ENCODE results near the gene ASPM.

The ASPM gene

DNA sequence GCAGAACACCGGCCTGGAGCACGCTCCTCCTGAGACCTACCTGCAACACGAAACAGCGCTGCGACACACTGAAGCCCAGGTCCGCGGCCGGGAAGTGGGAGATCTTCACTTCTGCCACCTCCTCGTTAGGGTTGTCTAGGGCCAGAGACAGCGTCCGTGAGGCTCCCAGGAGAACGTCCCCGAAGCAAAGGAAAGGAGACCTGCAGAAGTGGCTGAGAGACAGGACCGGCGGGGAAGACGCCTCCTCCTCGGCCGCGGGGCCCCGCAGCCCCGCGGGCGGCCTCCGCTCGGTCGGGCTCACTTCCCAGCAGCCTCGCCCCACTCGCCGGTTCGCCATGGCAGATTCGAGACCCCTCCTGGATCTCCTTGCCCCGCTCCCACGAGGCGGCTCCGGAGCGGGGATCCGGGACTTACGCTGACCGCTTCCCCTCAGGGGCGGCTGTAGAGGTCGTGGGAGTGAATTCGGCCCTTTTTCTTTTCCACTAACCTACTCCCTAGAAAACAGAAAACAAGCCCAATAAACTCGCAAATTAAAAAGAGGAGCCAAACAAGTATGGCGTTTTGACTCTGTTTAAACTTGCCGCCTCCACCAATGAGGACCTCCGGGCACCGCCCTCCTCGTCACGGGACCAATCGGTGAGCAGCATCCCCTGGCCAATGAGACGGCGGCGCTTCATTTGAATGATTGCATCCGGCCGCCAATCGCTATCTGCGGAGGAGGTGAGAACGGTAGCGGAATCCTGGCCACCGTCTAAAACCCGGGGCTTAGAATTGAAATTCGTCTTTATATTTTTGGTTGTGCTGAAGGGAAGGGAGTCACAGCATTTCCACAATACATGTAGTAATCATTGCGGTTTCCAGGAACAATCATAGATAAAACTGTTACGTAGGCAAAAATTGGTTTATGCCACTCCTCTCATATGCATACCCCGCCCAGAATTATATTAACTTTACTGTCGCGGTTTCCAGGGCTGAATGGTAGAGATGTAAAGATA lies at the start of gene ASPM:
Gene ASPM, minus strand, starts transcription at position 569 of the 995 bp plus-strand sequence. Its CDS starts 232 bp downstream, at position 337.
- DNase-seq, result peak; percentile 95

DNA sequence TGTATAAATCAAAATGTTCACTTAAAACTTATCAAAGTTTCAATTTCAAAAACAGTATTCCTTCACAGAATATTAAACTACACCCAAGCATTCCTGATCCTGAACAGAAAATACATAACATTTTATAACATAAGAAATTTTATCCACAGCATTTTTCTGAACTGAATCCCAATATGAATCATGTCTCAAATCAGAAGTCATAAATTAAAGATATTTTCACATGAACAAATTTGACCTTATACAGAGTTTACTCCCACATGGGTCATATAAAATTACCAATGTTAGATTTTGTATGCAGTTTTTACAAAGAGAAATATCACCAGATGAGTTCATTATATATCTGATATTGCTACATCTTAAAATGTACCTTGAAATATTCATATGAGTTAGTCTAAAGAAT lies 48.6 kb upstream of the ASPM start:
- no peak for DNase-seq

DNA sequence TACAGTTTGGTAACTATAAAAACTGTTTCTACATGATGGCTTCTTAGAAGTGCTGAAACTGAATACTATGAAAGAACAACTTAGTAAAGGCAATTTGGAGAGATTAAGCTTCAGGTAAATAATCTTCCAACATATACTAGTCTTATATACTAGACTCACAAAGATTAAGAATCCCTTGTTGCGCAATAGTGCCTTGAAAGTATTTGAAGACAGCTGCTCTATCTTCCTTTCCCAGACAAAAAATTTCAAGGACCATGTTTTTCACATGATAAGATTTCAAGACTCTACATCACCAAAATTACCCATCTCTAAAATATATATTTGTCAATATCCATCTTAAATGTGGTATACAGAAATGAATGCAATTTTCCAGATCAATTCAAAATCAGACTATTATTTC lies 37.7 kb upstream of the ASPM start:
- DNase-seq, result no peak

GRCh38 chr1:197183195-197183748 lies 36.8 kb upstream of the ASPM start:
- DNase-seq, result no peak

- DNase-seq, result no peak
These were observed 36.2 kb upstream of the ASPM start for GRCh38 chr1:197182716-197183115.

GRCh38 chr1:197181982-197182381 lies 35.5 kb upstream of the ASPM start:
- no peak for DNase-seq

- DNase-seq, result peak; percentile 40
These were observed 33.9 kb upstream of the ASPM start for GRCh38 chr1:197180252-197180878.

DNA sequence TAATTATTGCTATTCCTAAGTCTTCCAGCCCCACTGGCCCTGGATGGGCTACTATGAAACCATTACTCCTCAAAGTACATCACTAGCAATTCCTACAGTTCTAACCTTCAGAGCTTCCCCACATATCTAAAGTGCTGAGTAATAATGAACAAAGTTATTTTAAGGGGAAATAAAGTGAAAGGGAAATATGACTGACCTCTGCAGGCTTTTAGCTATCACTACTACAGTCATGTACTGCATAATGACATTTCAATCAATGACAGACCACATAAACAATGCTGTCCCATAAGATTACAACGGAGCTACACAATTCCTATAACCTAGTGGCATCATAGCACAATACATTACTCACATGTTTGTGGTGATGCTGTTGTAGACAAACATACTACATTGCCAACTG lies 32.5 kb upstream of the ASPM start:
- DNase-seq, result no peak

DNA sequence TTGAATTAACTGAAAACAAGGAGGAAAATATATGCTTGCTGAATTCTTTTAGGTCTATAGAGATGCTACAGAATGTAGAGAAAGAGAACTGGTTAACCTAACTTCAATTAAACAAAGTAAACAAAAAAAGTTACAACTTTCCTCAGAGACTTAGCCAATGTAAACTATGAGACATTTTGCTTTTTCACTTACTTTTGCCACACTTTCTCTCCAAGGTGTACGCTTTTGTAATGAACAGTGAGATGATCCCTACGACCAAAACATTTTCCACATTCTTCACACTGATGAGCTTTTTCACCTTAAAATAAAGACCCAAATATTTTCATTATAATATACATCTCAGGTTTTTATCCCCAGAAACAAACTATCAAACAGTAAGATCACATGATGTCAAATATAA lies 28.3 kb upstream of the ASPM start:
- DNase-seq, result no peak

- no peak for DNase-seq
These were observed 27.4 kb upstream of the ASPM start for GRCh38 chr1:197173571-197174507.

DNA sequence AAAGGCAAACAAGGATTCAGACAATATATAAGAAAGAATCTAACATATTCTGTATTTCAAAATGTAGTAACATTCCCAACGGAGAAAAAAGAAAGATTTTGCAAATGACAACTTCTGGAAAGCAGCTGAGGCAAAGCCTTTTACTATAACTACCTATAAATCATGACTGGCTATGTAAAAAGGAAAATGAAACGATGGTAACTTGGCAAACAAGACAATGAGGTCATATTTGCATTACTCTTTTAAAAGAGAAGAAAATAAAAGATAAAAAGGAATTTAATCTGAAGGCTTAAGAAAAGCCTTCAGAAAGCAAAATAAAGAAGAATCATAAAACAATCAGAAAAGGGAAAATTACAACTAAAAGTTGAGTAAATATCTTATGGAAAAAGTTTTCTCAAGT lies 25.1 kb upstream of the ASPM start:
- DNase-seq, result no peak

- no peak for DNase-seq
These were observed 24.1 kb upstream of the ASPM start for GRCh38 chr1:197170538-197170937.

GRCh38 chr1:197159461-197159860 lies 13.0 kb upstream of the ASPM start:
- no peak for DNase-seq

- DNase-seq, result no peak
These were observed 10.2 kb upstream of the ASPM start for GRCh38 chr1:197156692-197157091.

- no peak for DNase-seq
These were observed 6.2 kb upstream of the ASPM start for GRCh38 chr1:197152662-197153061.

DNA sequence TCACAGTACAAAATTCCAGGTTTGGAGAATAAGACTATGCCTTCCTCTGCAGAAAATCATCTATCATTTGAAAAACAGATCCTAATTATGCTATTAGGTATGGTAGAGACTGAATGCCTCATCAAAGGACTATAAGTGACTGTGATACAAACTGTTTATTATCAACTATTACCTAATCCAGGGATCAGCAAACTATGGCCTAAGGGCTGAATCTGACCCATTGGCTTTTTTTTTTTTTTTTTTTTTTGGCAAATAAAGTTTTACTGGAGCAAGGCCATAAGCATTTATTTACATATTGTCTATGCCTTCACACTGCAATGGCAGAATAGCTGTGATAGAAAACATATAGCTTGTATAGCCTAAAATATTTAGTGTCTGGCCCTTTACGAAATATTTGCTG lies 4.7 kb upstream of the ASPM start:
- no peak for DNase-seq

DNA sequence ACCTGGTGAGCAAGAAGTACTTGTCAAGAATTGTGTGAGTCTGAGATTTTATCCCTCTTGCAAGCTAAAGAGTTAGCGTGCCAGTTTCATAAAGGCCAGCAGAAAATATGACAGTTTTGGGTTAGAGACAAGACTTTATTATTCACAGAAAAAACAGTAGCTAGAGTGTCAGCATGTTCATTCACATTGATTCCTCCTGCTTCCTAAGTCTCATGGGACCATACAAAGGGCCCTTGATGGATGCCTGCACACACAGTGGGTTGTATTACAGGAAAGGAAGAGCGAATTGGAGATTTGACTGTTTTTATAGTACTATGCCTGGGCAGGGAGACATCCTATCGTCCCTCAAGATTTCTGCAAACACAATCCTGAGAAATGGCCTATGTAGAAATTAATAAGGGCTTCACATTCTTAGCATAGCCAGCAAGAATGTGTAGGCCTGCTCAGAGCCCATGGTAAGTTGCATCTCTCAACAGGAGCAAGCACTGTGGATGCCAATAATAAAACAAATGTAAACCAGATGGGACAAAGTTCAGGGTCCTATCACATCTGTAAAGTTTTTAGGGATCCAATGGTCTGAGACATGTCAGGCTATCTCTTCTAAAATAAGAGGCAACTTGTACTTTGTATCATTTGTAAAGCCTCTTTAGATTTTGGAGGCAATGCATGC lies 4.0 kb upstream of the ASPM start:
- no peak for DNase-seq

DNA sequence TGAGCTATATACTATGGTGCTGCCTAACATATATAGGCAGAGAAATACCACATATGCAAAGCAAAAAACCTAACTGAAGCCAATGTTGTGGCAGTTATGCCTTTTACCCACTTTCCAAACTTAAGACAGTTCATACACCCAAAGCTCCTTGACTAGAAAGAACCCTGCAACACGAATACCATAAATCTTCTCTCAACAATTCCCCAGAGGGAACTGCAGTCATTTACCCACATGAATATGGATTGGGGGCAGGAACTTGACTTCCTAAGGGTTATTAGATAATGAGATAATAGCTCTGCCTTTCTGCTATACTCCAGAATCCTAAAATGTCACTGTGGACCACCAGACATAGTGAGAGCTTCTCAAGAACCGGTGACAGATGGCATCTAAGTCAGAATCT lies 2.9 kb upstream of the ASPM start:
- DNase-seq, result no peak

DNA sequence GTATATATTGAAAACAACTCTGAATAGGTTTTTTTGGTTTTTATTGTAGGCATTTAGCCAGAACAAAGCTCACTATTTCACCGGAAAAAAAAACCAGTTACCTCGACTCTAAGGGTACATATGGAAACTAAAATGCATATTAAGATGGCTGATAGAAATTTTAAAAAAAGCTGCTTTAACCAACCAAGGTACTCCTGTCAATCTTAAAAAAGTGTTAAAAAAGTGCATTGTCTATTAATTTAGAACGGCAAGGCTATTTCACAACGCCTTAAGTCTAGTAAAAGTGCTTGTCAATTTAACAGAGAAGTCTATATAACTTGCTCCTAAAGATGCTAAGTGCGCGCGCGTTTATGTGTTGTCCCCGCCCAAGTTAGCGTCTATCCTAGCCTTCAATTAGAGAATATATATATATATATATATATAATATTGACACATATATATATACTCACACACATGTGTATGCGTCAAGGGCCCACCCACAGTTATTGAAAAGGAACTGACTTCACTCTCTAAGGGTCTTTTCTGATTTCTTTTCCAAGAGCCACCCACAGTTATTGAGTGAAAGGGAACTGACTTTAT lies 934 bp downstream of the ASPM start:
- DNase-seq, result no peak

DNA sequence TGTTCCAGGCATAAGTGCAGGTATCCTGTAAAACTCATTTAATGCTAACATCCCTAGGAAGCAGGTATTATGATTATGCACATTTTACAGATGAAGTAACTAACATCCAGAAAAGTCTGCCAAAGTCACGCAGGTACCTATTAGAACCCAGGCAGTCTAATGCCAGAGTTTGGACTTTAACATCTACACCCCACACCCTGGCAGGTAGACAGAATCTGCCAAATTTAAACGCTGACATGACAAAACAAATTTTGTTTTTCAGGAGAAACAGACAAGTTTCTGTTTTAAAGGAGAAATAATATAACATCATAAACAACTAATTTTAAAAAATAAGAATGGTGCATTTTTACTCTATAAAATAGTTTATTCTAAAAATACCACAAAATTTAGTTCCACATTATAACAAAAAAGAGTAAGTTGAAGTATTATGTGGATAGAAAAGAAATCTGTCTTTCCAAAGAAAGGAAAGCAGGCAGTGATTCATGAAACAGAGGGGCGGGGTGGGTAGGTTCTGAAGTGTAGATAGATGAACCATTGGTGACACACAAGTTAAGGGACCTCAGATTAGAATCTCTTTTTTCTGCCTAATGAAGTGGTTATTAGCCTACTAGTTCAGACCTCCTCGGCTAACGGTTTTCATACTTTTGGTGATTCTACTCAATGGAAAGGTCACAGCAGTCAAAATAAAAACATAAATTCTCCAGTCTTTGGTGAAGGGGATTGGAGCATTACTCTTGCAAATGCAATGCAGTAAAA lies 1.7 kb downstream of the ASPM start:
- DNase-seq, result no peak

DNA sequence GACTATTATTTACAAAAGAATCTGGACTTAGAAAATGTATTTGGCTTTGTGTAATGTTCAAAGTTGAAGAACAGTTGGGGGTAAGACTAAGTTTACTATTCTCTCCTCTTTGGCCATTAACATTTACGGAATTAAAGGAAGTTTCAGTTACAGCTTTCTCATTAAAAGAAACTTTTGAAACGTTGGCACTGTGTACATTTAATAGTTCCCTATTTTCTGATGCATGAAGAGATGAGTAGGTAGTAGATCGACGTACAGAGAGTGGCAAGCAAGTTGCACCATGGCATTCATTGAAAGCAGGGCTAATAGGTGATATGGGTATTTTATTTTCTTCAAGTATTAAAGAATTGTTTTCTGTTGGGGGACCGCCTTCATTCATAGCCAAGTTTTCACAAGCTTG lies 3.2 kb downstream of the ASPM start:
- DNase-seq, result no peak

Data from NCI-H446 treated with DMSO at 0.1 percent for 48 hours (cell line).